T1000 (cell line): ENCODE results near the gene CASP6.

Experiments
- DNase-seq: peaks from one replicate; lab custom pipeline; 2025; ENCODE audit warnings: mixed read lengths; lab: John Stamatoyannopoulos, UW

Gene CASP6

GRCh38 chr4:109671350-109671749, 31.9 kb downstream of the CASP6 start:
- no peak for DNase-seq

GRCh38 chr4:109665783-109666485, 37.3 kb downstream of the CASP6 start:
- DNase-seq, result no peak

GRCh38 chr4:109662771-109663170, 40.5 kb downstream of the CASP6 start:
- no peak for DNase-seq

GRCh38 chr4:109662116-109662515, 41.1 kb downstream of the CASP6 start:
- no peak for DNase-seq

GRCh38 chr4:109658871-109659410, 44.3 kb downstream of the CASP6 start:
- no peak for DNase-seq

- DNase-seq, result no peak
These were observed 45.3 kb downstream of the CASP6 start for GRCh38 chr4:109657854-109658418.

GRCh38 chr4:109655396-109655795, 47.8 kb downstream of the CASP6 start:
- no peak for DNase-seq

GRCh38 chr4:109649872-109650271, 53.4 kb downstream of the CASP6 start:
- no peak for DNase-seq

GRCh38 chr4:109648997-109649575, 54.2 kb downstream of the CASP6 start:
- DNase-seq, result no peak

- DNase-seq, result no peak
These were observed 54.8 kb downstream of the CASP6 start for GRCh38 chr4:109648266-109648996.

GRCh38 chr4:109645874-109646710, 57.2 kb downstream of the CASP6 start:
- no peak for DNase-seq

GRCh38 chr4:109640644-109641043, 62.6 kb downstream of the CASP6 start:
- no peak for DNase-seq
